IMR-90 (cell line): ENCODE data around the gene SLC7A9. TPM values are rescaled to one million over a fixed set of nuclear protein-coding genes. Genes with fewer than 3 reads are reported as not detected.

Source experiments
- ATAC-seq: fragments of 200-7000 bp; cut with Tn5 transposase; 2 replicates; pipeline ENCODE4 v1.9.1; 2020; ENCODE audit warnings: low read depth, mild to moderate bottlenecking, moderate library complexity
- BruUV-seq: library from RNA; stranded (reverse); fragments of 400-500 nt; replicated peaks from 2 replicates; lab custom pipeline; 2021; lab: Mats Ljungman, UMichigan
- CTCF ChIA-PET: fragments of 300-600 bp; formaldehyde crosslinking; extraction: SDS; loops from one replicate; lab custom pipeline; 2021; ENCODE audit warnings: antibody characterized with exemption; lab: Yijun Ruan, JAX
- POLR2A ChIA-PET: fragments of 300-600 bp; sonication (Branson Sonifier 250); formaldehyde crosslinking; loops from one replicate; lab custom pipeline; 2022; ENCODE audit warnings: antibody characterized with exemption; ENCODE audit not compliant: unreplicated experiment; lab: Charles Lee
- DNase-seq: peaks from one replicate; pipeline ENCODE4 v3.0.0; 2013
- H2AFZ ChIP-seq: replicated peaks from 2 replicates; pipeline ENCODE3; 2013; ENCODE audit warnings: low read length, mild to moderate bottlenecking; ENCODE audit not compliant: poor library complexity
- H2AK5ac ChIP-seq: 2 replicates; pipeline ENCODE4 v1.6.1; 2013; ENCODE audit warnings: low read depth, low read length, inconsistent platforms
- H2AK9ac ChIP-seq: replicated peaks from 2 replicates; pipeline ENCODE3; 2013; ENCODE audit warnings: mild to moderate bottlenecking, low read depth, low read length, moderate library complexity; ENCODE audit not compliant: poor library complexity
- H2BK120ac ChIP-seq: 2 replicates; pipeline ENCODE4 v1.6.1; 2013; ENCODE audit warnings: low read depth, low read length, inconsistent platforms
- H2BK15ac ChIP-seq: 3 replicates; pipeline ENCODE4 v1.6.1; 2013; ENCODE audit warnings: low read depth, low read length, inconsistent platforms
- H2BK20ac ChIP-seq: 2 replicates; pipeline ENCODE4 v1.6.1; 2013; ENCODE audit warnings: low read depth, mild to moderate bottlenecking, inconsistent platforms, low read length, moderate library complexity
- H2BK5ac ChIP-seq: 2 replicates; pipeline ENCODE4 v1.6.1; 2013; ENCODE audit warnings: mild to moderate bottlenecking, low read depth, low read length, inconsistent platforms; ENCODE audit not compliant: poor library complexity, severe bottlenecking
- H3K14ac ChIP-seq: replicated peaks from 2 replicates; pipeline ENCODE4 v1.6.1; 2013; ENCODE audit warnings: low read depth, low read length, inconsistent platforms
- H3K18ac ChIP-seq: 2 replicates; pipeline ENCODE4 v1.6.1; 2013; ENCODE audit warnings: low read depth, low read length, control low read depth
- H3K23ac ChIP-seq: 2 replicates; pipeline ENCODE4 v1.6.1; 2013; ENCODE audit warnings: low read depth, low read length, inconsistent platforms
- H3K27ac ChIP-seq: 2 replicates; pipeline ENCODE4 v1.5.1; 2013; ENCODE audit warnings: mild to moderate bottlenecking, control low read depth, low read length; ENCODE audit not compliant: insufficient read depth
- H3K27me3 ChIP-seq: 2 replicates; pipeline ENCODE4 v1.6.1; 2013; ENCODE audit warnings: low read length; ENCODE audit not compliant: control insufficient read depth, insufficient read depth
- H3K36me3 ChIP-seq: 2 replicates; pipeline ENCODE4 v1.6.1; 2013; ENCODE audit warnings: low read length, mixed read lengths; ENCODE audit not compliant: control insufficient read depth, insufficient read depth
- H3K4ac ChIP-seq: 2 replicates; pipeline ENCODE4 v1.6.1; 2013; ENCODE audit warnings: low read depth, low read length, inconsistent platforms
- H3K4me1 ChIP-seq: 2 replicates; pipeline ENCODE4 v1.6.1; 2013; ENCODE audit warnings: low read length, mixed read lengths; ENCODE audit not compliant: control insufficient read depth, insufficient read depth
- H3K4me2 ChIP-seq: 2 replicates; pipeline ENCODE4 v1.6.1; 2013; ENCODE audit warnings: low read depth, mild to moderate bottlenecking, control low read depth, low read length, moderate library complexity
- H3K4me3 ChIP-seq: 2 replicates; pipeline ENCODE4 v1.5.1; 2013; ENCODE audit warnings: low read depth, mild to moderate bottlenecking, control low read depth, low read length, moderate library complexity; ENCODE audit not compliant: insufficient read depth
- H3K56ac ChIP-seq: 2 replicates; pipeline ENCODE4 v1.6.1; 2013; ENCODE audit warnings: low read length, inconsistent platforms; ENCODE audit not compliant: insufficient read depth; ENCODE audit errors: extremely low read depth
- H3K79me1 ChIP-seq, 2 experiments: 2 replicates each; pipeline ENCODE4 v1.6.1; 2013; ENCODE audit warnings: low read length in 2 of 2, inconsistent platforms in 1 of 2, low read depth in 1 of 2
- H3K9ac ChIP-seq: 2 replicates; pipeline ENCODE4 v1.6.1; 2013; ENCODE audit warnings: low read depth, low read length, control low read depth
- H3K9me1 ChIP-seq: 2 replicates; pipeline ENCODE4 v1.6.1; 2013; ENCODE audit warnings: low read length, inconsistent platforms; ENCODE audit not compliant: insufficient read depth
- H3K9me3 ChIP-seq: 2 replicates; pipeline ENCODE4 v1.6.1; 2013; ENCODE audit warnings: low read length; ENCODE audit not compliant: control insufficient read depth, insufficient read depth
- H4K20me1 ChIP-seq: 2 replicates; pipeline ENCODE4 v1.6.1; 2013; ENCODE audit warnings: low read length, inconsistent platforms; ENCODE audit not compliant: insufficient read depth
- H4K5ac ChIP-seq: 2 replicates; pipeline ENCODE4 v1.6.1; 2013; ENCODE audit warnings: mild to moderate bottlenecking, low read depth, low read length, control low read depth
- H4K8ac ChIP-seq, 2 experiments: 2 replicates each; pipeline ENCODE4 v1.6.1; 2013; ENCODE audit warnings: low read depth in 2 of 2, low read length in 2 of 2, control low read depth in 1 of 2, inconsistent platforms in 1 of 2
- H4K91ac ChIP-seq: 2 replicates; pipeline ENCODE4 v1.6.1; 2013; ENCODE audit warnings: low read depth, low read length, inconsistent platforms; ENCODE audit not compliant: insufficient read depth
- BHLHE40 ChIP-seq: fragments of 150-350 bp; IDR thresholded peaks from 2 replicates; pipeline ENCODE4 v1.6.1; 2016; ENCODE audit warnings: mild to moderate bottlenecking, low read depth, low read length
- CHD1 ChIP-seq: IDR thresholded peaks from 2 replicates; pipeline ENCODE4 v1.6.1; 2012; ENCODE audit warnings: low read depth, low read length, improper control_type of control experiment
- CTCF ChIP-seq: conservative IDR thresholded peaks from 2 replicates; pipeline ENCODE4 v1.5.1; 2012; ENCODE audit warnings: mild to moderate bottlenecking, low read depth, low read length, improper control_type of control experiment
- MXI1 ChIP-seq: IDR thresholded peaks from 2 replicates; pipeline ENCODE4 v1.6.1; 2012; ENCODE audit warnings: low read depth, mild to moderate bottlenecking, low read length, moderate library complexity, borderline replicate concordance
- RAD21 ChIP-seq: IDR thresholded peaks from 2 replicates; pipeline ENCODE4 v1.6.1; 2012; ENCODE audit warnings: low read length, improper control_type of control experiment
- RCOR1 ChIP-seq: IDR thresholded peaks from 2 replicates; pipeline ENCODE4 v1.6.1; 2012; ENCODE audit warnings: mild to moderate bottlenecking, low read length, improper control_type of control experiment; ENCODE audit not compliant: insufficient replicate concordance
- SMC3 ChIP-seq: fragments of 150-350 bp; IDR thresholded peaks from 2 replicates; pipeline ENCODE4 v1.6.1; 2016; ENCODE audit warnings: low read depth, mild to moderate bottlenecking, antibody characterized with exemption, low read length, moderate library complexity
- WGBS, 2 experiments: methylation state at CpG; one replicate each; pipeline versions ENCODE4 v1.1.5 to v1.1.7; 2013; ENCODE audit warnings: missing lambda C conversion rate in 2 of 2; ENCODE audit not compliant: insufficient read length in 1 of 2; ENCODE audit errors: extremely low coverage in 2 of 2; 5-methylcytosine and 5-hydroxymethylcytosine counted together
- dilution Hi-C: fragments of 300-500 bp; cut with HindIII; formaldehyde crosslinking; loops from one replicate; pipeline ENCODE4 v1.14.3; 2018; ENCODE audit warnings: low sequenced_read_pairs; ENCODE audit not compliant: unreplicated experiment
- in situ Hi-C: fragments of 300-500 bp; cut with MboI; formaldehyde crosslinking; loops from 3 replicates; pipeline ENCODE4 v1.14.3; 2019; ENCODE audit warnings: low sequenced_read_pairs, inconsistent platforms, mixed read lengths
- intact Hi-C: fragments of 100-400 bp; cut with micrococcal nuclease; formaldehyde crosslinking; loops from 2 replicates; pipeline ENCODE4 v1.10.0; 2022
- polyA plus RNA-seq, 3 experiments: library from polyadenylated mRNA; depleted of rRNA; stranded (reverse); fragments of >200 nt; gene quantifications; 2 replicates each; pipeline ENCODE4 v1.2.3, GENCODE V29; 2012; ENCODE audit warnings: low replicate concordance in 1 of 3
- total RNA-seq: library from RNA; depleted of rRNA; stranded (reverse); fragments of >200 nt; gene quantifications from 2 replicates; pipeline ENCODE4 v1.2.3, GENCODE V29; 2012

The SLC7A9 gene
- total and polyA plus RNA-seq, 2 of the 4 experiments (the other 2 are of a cell fraction) = not detected

GRCh38 chr19:32872391-32872790 is 2.8 kb upstream of the SLC7A9 start:
- Histone ChIP-seq H3K9ac (no peak overlapping the region), H2BK15ac (no peak overlapping the region), H2BK5ac (no peak overlapping the region), H3K36me3 (no peaks in the 10 kb centered on the region), H3K18ac (no peak overlapping the region), H3K23ac (no peak overlapping the region), H4K91ac (no peak overlapping the region), H3K14ac (no peak overlapping the region), H3K4me3 (no peak overlapping the region), H2AK9ac (no peak overlapping the region), H2AFZ (no peak overlapping the region), H2BK20ac (no peak overlapping the region), H4K8ac (no peak overlapping the region), H3K27me3 (no peaks in the 10 kb centered on the region), H3K4ac (no peak overlapping the region), H3K27ac (no peak overlapping the region), H3K79me1 (no peaks in the 10 kb centered on the region), H2AK5ac (no peak overlapping the region), H3K9me1 (no peaks in the 10 kb centered on the region), H3K4me2 (no peak overlapping the region), H3K9me3 (no peaks in the 10 kb centered on the region), H3K4me1 (no peaks in the 10 kb centered on the region), H3K56ac (no peak overlapping the region), H4K5ac (no peak overlapping the region), H2BK120ac (no peak overlapping the region), H4K20me1 (no peaks in the 10 kb centered on the region)
- no TSS peak for BruUV-seq
- ChIA-PET POLR2A (no interaction called here), CTCF (no interaction called here)
- intact Hi-C loops = no loop called here
- no CpG with 5 or more reads among the region's 3 CpGs for WGBS, 2 experiments
- dilution Hi-C loops = no loop called here
- in situ Hi-C loops = no loop called here
- no peak for DNase-seq
- TF ChIP-seq CHD1 (no peak), BHLHE40 (no peak), RAD21 (no peak), RCOR1 (no peak), SMC3 (no peak), CTCF (no peak), MXI1 (no peak)
- ATAC-seq = no peak
